Measurements from ENCODE around the gene CLEC4A.
"Not testable (repeated sequence)": the region's sequence is repeated elsewhere in the genome, so short reads cannot be mapped to it uniquely, and the experiment has no call there.

Gene CLEC4A

GRCh38 chr12:8134398-8134930 lies 11.0 kb downstream of the CLEC4A start:
- not testable (repeated sequence) for DNase-seq (ENCODE audit: low read depth)

GRCh38 chr12:8141647-8142046 lies 18.2 kb downstream of the CLEC4A start:
- not testable (repeated sequence) for DNase-seq (ENCODE audit: low read depth)

- no peak for DNase-seq (ENCODE audit: low read depth)
These were observed 19.8 kb downstream of the CLEC4A start for GRCh38 chr12:8143261-8143660.

- peak; percentile 55 for DNase-seq (ENCODE audit: low read depth)
These were observed 22.5 kb downstream of the CLEC4A start for GRCh38 chr12:8145754-8146441.

GRCh38 chr12:8146442-8146771 lies 23.0 kb downstream of the CLEC4A start:
- no peak for DNase-seq (ENCODE audit: low read depth)

GRCh38 chr12:8154526-8154925 lies 31.1 kb downstream of the CLEC4A start:
- no peak for DNase-seq (ENCODE audit: low read depth)

GRCh38 chr12:8156416-8156815 lies 33.0 kb downstream of the CLEC4A start:
- DNase-seq (ENCODE audit: low read depth), result no peak

GRCh38 chr12:8156845-8157244 lies 33.4 kb downstream of the CLEC4A start, which contains the start of gene ZNF705A:
Gene ZNF705A, plus strand, starts transcription at chr12:8157015. Its CDS starts 15,611 bp downstream, at chr12:8172626.
- DNase-seq (ENCODE audit: low read depth), result peak; percentile 75

GRCh38 chr12:8157484-8158198 lies 34.2 kb downstream of the CLEC4A start:
- DNase-seq (ENCODE audit: low read depth), result no peak

GRCh38 chr12:8172911-8173310 lies 49.5 kb downstream of the CLEC4A start:
- not testable (repeated sequence) for DNase-seq (ENCODE audit: low read depth)

GRCh38 chr12:8179989-8180585 lies 56.7 kb downstream of the CLEC4A start:
- not testable (repeated sequence) for DNase-seq (ENCODE audit: low read depth)

- not testable (repeated sequence) for DNase-seq (ENCODE audit: low read depth)
These were observed 57.9 kb downstream of the CLEC4A start for GRCh38 chr12:8181271-8181670.

GRCh38 chr12:8182923-8183322 lies 59.5 kb downstream of the CLEC4A start:
- not testable (repeated sequence) for DNase-seq (ENCODE audit: low read depth)

GRCh38 chr12:8183346-8183745 lies 59.9 kb downstream of the CLEC4A start:
- DNase-seq (ENCODE audit: low read depth), result not testable (repeated sequence)

- not testable (repeated sequence) for DNase-seq (ENCODE audit: low read depth)
These were observed 60.8 kb downstream of the CLEC4A start for GRCh38 chr12:8184206-8184605.

GRCh38 chr12:8188088-8188487 lies 64.7 kb downstream of the CLEC4A start:
- not testable (repeated sequence) for DNase-seq (ENCODE audit: low read depth)
